Right cardiac atrium (tissue), 5 donors: Measurements from ENCODE around the gene VIT. TPM values are rescaled to one million over a fixed set of nuclear protein-coding genes. Genes with fewer than 3 reads are reported as not detected.
"Not testable (repeated sequence)": the region's sequence is repeated elsewhere in the genome, so short reads cannot be mapped to it uniquely, and the experiment has no call there.

ENCODE experiments used
- ATAC-seq, 2 donors: fragments of 200-7000 bp; cut with Tn5 transposase; one replicate each; pipeline versions ENCODE4 v1.8.0 to v1.9.1; 2020; ENCODE audit warnings: moderate library complexity in 2 of 2, mild to moderate bottlenecking in 1 of 2
- DNase-seq, 3 donors: peaks; one replicate each; pipeline ENCODE4 v3.0.0-alpha.2; 2020
- H3K27ac ChIP-seq: one replicate; pipeline ENCODE4 v1.5.1; 2013; ENCODE audit warnings: mild to moderate bottlenecking, low read length, control low read depth, moderate library complexity
- H3K27me3 ChIP-seq: one replicate; pipeline ENCODE4 v1.6.1; 2013; ENCODE audit not compliant: control insufficient read depth, insufficient read depth
- H3K4me1 ChIP-seq: one replicate; pipeline ENCODE4 v1.6.1; 2013; ENCODE audit warnings: low read length; ENCODE audit not compliant: control insufficient read depth, insufficient read depth
- H3K4me3 ChIP-seq: one replicate; pipeline ENCODE4 v1.5.1; 2013; ENCODE audit warnings: low read length, control low read depth
- H3K9me3 ChIP-seq: one replicate; pipeline ENCODE4 v1.6.1; 2013; ENCODE audit warnings: low read length; ENCODE audit not compliant: control insufficient read depth
- WGBS: extraction: QIAGEN DNeasy Blood & Tissue Kit; methylation state at CpG from one replicate; pipeline ENCODE4 v1.1.7; 2013; 5-methylcytosine and 5-hydroxymethylcytosine counted together
- intact Hi-C, 4 donors: fragments of 100-400 bp; cut with DNase I; formaldehyde crosslinking; loops; one replicate each; pipeline versions ENCODE4 v1.11.0 to v1.14.0; 2022 to 2023
- polyA plus RNA-seq: library from polyadenylated mRNA; stranded (reverse); fragments of 200-250 nt; gene quantifications from one replicate; pipeline ENCODE4 v1.2.3, GENCODE V29; 2013
- total RNA-seq, 4 donors: library from RNA; stranded (reverse); fragmentation: NEBNext Ultra II Directional; extraction: Animal tissue kit (Norgen Biotek cat#: 25700); gene quantifications; one replicate each; pipeline ENCODE4 v1.2.1, GENCODE V29; 2021
- donor health status: healthy with polysubstance abuse.
- donor health status: DM: no; HTN: yes; CAD: no.
- donor health status: DM: no; HTN: no; CAD: no.
- donor health status: DM: no; HTN: yes; CAD: no; lungs with severe emphysema.
- donor health status: DM: yes; HTN: yes; CAD: no.

The VIT gene
- total and polyA plus RNA-seq, 5 donors = 10.2 to 25.0 (median 13.6) TPM

DNA sequence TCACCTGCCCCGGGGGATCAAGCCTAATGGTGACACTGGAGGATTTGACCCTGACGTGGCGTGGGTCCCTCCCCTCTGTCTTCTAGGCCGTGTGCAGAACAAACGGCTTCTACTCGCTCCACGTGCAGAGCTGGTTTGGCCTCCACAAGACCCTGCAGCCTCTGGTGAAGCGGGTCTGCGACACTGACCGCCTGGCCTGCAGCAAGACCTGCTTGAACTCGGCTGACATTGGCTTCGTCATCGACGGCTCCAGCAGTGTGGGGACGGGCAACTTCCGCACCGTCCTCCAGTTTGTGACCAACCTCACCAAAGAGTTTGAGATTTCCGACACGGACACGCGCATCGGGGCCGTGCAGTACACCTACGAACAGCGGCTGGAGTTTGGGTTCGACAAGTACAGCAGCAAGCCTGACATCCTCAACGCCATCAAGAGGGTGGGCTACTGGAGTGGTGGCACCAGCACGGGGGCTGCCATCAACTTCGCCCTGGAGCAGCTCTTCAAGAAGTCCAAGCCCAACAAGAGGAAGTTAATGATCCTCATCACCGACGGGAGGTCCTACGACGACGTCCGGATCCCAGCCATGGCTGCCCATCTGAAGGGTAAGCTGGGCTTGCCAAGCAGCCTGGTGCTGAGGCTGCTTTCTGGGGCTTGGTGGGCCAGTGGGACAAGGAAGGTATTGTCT, 112.0 kb downstream of the VIT start:
- no peak overlapping the region for H3K4me3 ChIP-seq
- peak in 1 of 3 donors; percentile 46 for DNase-seq
- no peaks in the 10 kb centered on the region for H3K9me3 ChIP-seq
- no peak overlapping the region for H3K27ac ChIP-seq
- intact Hi-C loops = no loop called here
- H3K4me1 ChIP-seq = no peaks in the 10 kb centered on the region
- ATAC-seq = no peak
- no peaks in the 10 kb centered on the region for H3K27me3 ChIP-seq
- 92% methylated on average over 35 of the region's 35 CpGs for WGBS

DNA sequence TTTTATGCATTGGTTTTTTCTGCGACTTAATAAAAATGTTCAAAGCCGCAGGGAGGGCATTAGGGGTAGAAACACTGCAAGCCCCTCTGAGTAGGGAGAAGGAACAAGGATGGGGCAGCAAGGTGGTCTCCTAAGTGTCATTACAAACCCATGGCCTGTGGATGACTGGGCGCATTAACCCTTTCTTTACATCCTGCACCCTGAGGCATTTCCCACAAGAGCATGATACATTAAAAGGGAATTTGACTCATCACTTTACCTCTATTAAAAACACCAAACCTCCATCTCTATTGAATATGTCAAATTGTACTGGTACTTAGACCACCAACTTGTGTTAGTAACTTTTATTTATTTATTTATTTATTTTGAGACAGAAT, 112.5 kb downstream of the VIT start:
- no peaks in the 10 kb centered on the region for H3K9me3 ChIP-seq
- ATAC-seq = no peak
- H3K27me3 ChIP-seq = no peaks in the 10 kb centered on the region

DNA sequence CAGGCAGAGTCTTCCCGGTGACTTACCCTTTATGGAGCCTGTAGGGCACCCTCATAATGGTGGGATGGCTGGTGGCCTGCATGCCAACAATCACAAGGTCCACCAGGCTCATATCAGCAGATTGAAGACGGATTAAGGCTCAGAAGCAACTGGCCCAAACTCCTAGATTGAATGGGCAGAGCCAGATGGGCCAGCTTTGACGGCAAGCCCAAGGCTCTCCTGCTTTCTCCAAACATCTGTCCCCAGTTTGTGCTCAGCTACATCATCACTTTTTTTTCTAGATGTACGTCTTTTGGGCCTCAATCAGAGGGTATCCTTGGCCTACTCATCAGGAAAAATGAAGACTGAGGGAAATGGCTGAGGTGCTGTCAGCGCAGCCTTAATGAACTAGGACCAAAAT, 114.6 kb downstream of the VIT start:
- no peaks in the 10 kb centered on the region for H3K9me3 ChIP-seq
- no peak overlapping the region for H3K27ac ChIP-seq
- H3K4me3 ChIP-seq = no peak overlapping the region
- ATAC-seq (no peak), DNase-seq (no peak)
- no peaks in the 10 kb centered on the region for H3K4me1 ChIP-seq
- 86% methylated on average over 5 of the region's 5 CpGs for WGBS
- H3K27me3 ChIP-seq = no peaks in the 10 kb centered on the region
- intact Hi-C loops = no loop called here

More for the DNA sequence above, 112.5 kb downstream of the VIT start:
- 92% methylated on average over 3 of the region's 3 CpGs for whole genome bisulfite sequencing
- no peaks in the 10 kb centered on the region for H3K4me1 ChIP-seq
- DNase-seq = no peak
- H3K27ac ChIP-seq = no peak overlapping the region
- intact Hi-C loops = no loop called here
- no peak overlapping the region for H3K4me3 ChIP-seq

DNA sequence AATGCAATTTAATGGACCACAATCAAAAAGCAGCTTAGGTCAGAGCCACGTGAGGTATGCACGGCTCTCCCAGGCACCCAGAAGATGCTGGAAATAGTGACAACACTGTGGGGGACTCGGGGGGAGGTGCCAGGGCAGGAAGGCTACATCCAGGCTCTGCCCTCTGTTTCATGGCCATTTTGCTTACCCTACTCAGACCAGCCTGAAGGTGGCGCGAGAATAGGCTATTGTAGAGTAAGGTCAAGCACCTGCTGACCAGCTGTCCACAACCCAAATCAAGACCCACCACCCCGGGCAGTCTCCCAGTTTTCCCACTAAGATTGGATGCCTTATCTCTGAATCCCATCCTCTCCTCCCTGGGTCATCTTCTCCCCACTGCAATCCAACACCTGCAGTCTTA, 115.7 kb downstream of the VIT start:
- intact Hi-C loops = no loop called here
- Histone ChIP-seq H3K27me3 (no peaks in the 10 kb centered on the region), H3K9me3 (no peaks in the 10 kb centered on the region), H3K4me1 (no peaks in the 10 kb centered on the region), H3K4me3 (no peak overlapping the region), H3K27ac (no peak overlapping the region)
- DNase-seq (no peak), ATAC-seq (no peak)
- 29% methylated on average over 6 of the region's 6 CpGs for WGBS

DNA sequence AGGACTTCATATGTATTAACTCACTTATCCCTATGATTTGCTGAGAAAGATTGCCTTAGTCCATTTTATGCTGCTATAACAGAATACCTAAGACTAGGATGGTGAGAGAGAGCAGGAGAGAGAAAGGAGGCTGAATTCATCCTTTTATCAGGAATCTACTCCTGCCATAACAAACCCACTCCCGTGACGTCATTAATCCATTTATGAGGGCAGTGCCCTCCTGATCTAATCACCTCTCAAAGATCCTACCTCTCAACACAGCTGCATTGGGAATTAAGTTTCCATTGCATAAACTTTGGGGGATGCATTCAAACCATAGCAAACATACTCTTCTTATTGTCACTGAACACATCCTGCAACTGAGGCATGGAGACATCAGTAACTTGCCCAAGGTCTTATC, 122.0 kb downstream of the VIT start:
- no peaks in the 10 kb centered on the region for H3K4me1 ChIP-seq
- H3K9me3 ChIP-seq = no peaks in the 10 kb centered on the region
- H3K27ac ChIP-seq = no peak overlapping the region
- no peaks in the 10 kb centered on the region for H3K27me3 ChIP-seq
- H3K4me3 ChIP-seq = no peak overlapping the region
- 78% methylated on average over 2 of the region's 2 CpGs for WGBS
- intact Hi-C loops = no loop called here
- DNase-seq (no peak), ATAC-seq (no peak)

DNA sequence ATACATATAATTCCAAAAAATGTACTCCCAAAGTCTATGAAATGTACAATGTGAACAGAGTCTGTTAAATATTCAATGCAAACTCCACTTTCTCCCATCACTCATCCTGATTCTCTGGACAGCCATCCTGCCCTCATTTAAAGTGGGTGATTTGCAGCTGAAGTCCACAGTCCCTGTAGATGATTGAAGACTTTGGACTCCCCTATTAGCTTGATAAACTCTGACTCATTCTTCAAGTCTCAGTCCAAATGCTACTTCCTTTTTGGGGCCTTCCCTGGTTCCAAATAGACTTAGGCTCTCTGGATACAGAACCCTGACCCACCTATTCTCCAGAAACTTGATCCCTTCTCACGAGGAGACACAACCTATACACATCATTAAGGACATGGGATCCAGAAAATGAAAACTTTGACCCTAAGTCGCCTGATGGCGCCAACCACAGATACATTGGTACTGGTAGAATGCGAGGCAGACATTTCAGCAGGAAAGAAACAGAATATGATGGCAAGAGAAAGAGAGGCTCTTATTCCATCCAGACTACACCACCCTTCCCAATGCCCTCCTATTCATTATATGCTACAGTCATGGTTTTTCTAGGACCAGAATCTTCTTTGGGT, 122.7 kb downstream of the VIT start:
- no peaks in the 10 kb centered on the region for H3K4me1 ChIP-seq
- WGBS = 88% methylated on average over 4 of the region's 4 CpGs
- DNase-seq = no peak
- H3K4me3 ChIP-seq = no peak overlapping the region
- H3K9me3 ChIP-seq = no peaks in the 10 kb centered on the region
- no peaks in the 10 kb centered on the region for H3K27me3 ChIP-seq
- intact Hi-C loops = no loop called here
- ATAC-seq = no peak
- no peak overlapping the region for H3K27ac ChIP-seq

DNA sequence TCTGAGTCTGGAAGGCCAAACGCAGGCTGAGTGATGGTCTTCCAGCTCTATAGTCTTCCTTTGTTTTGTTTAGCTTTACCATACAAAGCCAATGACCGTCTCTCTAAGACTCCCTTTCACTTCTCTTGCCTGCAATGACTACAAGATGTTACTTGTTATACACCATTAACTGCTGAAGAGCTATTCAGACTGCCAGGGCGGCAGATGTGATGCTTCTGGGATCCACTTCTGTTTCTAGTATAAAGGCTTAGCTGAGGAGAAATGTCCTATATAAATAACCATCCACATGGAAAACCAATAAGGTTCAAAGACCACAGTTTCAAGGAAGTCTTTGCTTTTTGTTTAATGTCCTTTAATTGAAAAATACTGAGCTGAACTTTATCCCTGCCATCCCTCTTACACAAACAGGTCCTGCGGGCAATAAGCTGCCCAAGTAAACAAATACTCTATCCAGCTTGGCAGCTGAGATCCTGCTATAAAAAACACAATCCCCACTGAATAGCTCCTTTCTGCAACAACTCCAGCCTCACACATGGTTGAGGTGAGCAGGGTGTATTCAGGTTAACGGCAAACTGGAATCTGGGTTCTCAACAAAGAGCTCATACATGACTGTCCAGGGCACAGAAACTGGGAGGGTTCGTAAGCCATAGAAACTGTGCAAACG, 124.6 kb downstream of the VIT start:
- no peak overlapping the region for H3K4me3 ChIP-seq
- intact Hi-C loops = no loop called here
- 82% methylated on average over 7 of the region's 7 CpGs for WGBS
- no peak overlapping the region for H3K27ac ChIP-seq
- DNase-seq (no peak), ATAC-seq (no peak)
- no peaks in the 10 kb centered on the region for H3K4me1 ChIP-seq
- no peaks in the 10 kb centered on the region for H3K27me3 ChIP-seq
- H3K9me3 ChIP-seq = no peaks in the 10 kb centered on the region

DNA sequence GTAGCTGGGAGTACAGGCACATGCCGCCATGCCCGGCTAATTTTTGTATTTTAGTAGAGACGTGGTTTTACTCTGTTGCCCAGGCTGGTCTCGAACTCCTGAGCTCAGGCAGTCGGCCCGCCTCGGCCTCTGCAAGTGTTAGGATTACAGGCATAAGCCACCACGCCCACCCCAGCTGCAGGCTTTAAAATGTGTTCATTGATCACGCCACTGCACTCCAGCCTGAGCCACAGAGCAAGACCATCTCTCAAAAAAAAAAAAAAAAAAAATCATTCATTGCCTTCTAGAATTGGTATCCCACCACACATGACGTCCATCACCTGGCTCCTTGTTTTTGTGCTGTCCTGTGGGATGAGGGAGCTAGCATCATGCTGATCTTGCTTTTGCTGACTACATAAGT, 127.4 kb downstream of the VIT start:
- intact Hi-C loops = no loop called here
- Histone ChIP-seq H3K4me3 (no peak overlapping the region), H3K4me1 (no peaks in the 10 kb centered on the region), H3K27ac (no peak overlapping the region), H3K9me3 (no peaks in the 10 kb centered on the region), H3K27me3 (no peaks in the 10 kb centered on the region)
- DNase-seq (no peak), ATAC-seq (no peak)
- WGBS = 89% methylated on average over 10 of the region's 10 CpGs

DNA sequence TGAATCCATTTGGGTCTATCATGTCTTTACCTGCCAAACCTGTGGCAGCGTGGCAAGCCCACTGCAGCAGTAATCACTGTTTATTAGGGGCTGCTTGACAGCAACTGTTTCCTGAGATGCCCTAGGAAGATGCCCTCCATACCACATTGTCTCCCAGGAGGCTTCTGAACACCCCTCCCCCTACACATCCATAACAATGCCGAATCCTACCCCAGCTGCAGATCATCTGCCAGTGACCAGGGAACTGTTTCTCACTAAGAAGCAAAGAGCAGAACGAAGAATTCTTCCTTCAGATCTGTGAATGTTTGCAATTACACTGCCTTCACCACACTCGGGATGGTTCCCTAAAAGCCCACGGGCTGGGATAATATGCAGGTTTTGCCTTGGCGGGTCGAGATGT, 127.8 kb downstream of the VIT start:
- WGBS = 74% methylated on average over 7 of the region's 7 CpGs
- no peaks in the 10 kb centered on the region for H3K4me1 ChIP-seq
- intact Hi-C loops = no loop called here
- ATAC-seq (no peak), DNase-seq (no peak)
- no peak overlapping the region for H3K4me3 ChIP-seq
- no peaks in the 10 kb centered on the region for H3K27me3 ChIP-seq
- H3K9me3 ChIP-seq = no peaks in the 10 kb centered on the region
- no peak overlapping the region for H3K27ac ChIP-seq

DNA sequence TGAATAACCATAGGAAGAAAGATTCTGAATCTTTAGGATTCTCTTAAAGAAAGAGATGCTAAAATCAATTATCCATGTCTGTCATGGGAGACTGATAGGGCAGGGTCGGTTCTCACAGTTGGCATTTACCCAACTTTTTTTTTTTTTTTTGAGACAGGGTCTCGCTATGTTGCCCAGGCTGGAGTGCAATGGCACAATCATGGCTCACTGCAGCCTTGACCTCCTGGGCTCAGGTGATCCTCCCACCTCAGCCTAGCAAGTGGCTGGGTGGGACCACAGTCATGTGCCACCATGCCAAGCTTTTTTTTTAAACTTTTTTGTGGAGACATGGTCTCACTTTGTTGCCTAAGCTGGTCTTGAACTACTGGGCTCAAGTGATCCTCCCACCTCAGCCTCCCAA, 128.2 kb downstream of the VIT start:
- H3K4me1 ChIP-seq, H3K4me3 ChIP-seq, ATAC-seq, H3K27me3 ChIP-seq, DNase-seq, H3K9me3 ChIP-seq, H3K27ac ChIP-seq, intact Hi-C loops: not testable (repeated sequence)
- WGBS = 61% methylated on average over 2 of the region's 2 CpGs

DNA sequence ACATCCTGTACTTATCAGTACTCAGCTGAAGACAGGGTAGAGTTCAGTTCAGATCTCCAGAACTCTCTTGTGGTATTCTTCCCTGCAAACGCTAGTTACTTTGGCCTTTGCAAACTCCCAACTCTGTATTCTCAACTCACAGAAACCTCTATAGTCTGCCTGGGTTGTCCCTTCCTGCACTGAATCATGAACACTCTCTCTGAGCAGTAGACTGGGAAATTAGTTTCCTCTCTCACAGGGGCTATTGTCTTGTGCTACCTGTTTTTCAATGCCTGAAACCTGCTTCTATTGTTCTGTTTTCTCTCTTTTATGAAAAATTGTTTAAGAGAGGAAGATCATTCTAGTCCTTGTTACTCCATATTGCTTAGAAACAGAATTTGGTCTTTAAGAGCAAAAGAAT, 134.7 kb downstream of the VIT start:
- WGBS = 33% methylated on average over 1 of the region's 1 CpG
- Histone ChIP-seq H3K4me1 (no peaks in the 10 kb centered on the region), H3K4me3 (no peak overlapping the region), H3K27ac (no peak overlapping the region), H3K27me3 (no peaks in the 10 kb centered on the region), H3K9me3 (no peaks in the 10 kb centered on the region)
- ATAC-seq (no peak), DNase-seq (no peak)
- intact Hi-C loops = no loop called here
